ENCODE measurements around the gene SHE. TPM values are rescaled to one million over a fixed set of nuclear protein-coding genes. Genes with fewer than 3 reads are reported as not detected.

Gene SHE
- total and polyA plus RNA-seq, 5 donors: 16.4 to 23.8 (median 20.0) TPM

GRCh38 chr1:154433161-154433764 is 68.9 kb downstream of the SHE start:
- peaks cover 21% of the 10 kb centered on the region for H3K4me1 ChIP-seq (ENCODE audit: control insufficient read depth, insufficient read depth, low read length)
- DNase-seq (peak; percentile 56 to 77 (median 65)), ATAC-seq (no peak)
- intact Hi-C loops (cut with DNase I): no loop called here
- H3K27ac ChIP-seq (ENCODE audit: low read length): peak overlapping the region; percentile 7
- no peaks in the 10 kb centered on the region for H3K9me3 ChIP-seq (ENCODE audit: control insufficient read depth, low read length)
- 85% methylated on average over 9 of the region's 9 CpGs for WGBS
- no peak overlapping the region for H3K4me3 ChIP-seq (ENCODE audit: low read length)
- H3K27me3 ChIP-seq (ENCODE audit: control insufficient read depth, insufficient read depth): no peaks in the 10 kb centered on the region

DNA sequence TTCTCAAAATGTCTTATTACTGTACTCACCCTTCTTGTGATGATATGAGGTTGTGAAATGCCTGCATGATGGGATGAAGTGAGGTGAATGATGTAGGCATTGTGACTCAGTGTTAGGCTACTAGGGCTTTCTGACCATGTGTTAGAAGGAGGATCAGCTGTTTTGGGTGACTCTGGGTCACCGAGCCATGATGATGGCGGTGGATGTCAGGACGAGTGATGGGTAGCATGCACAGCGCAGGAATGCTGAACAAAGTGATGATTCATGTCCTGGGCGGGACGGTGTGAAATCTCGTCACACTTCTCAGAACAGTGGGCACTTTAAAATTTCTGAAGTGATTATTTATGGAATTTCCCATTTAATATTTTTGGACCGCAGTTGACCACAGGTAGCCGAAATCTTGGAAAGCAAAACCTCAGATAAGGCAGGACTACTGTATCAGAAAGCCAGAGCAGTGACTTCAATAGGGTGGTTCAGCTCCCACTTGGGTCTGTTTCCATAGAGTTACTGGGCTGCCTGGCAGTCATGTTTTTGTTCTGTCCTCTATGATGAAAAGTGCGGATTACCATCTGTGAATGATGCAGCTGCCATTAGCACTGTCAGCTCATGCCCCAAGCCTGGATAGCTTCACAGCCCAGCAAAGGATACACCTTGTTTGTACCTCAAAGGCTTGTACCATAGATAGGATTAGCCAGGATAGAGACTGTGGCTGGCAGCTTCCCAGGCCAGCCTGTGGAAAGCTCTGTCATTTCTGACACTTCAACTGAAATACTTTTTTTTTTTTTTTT is 70.4 kb downstream of the SHE start:
- Histone ChIP-seq H3K4me3 (ENCODE audit: low read length) (no peak overlapping the region), H3K9me3 (ENCODE audit: control insufficient read depth, low read length) (no peaks in the 10 kb centered on the region), H3K4me1 (ENCODE audit: control insufficient read depth, insufficient read depth, low read length) (peaks cover 31% of the 10 kb centered on the region), H3K27me3 (ENCODE audit: control insufficient read depth, insufficient read depth) (no peaks in the 10 kb centered on the region), H3K27ac (ENCODE audit: low read length) (peak overlapping the region; percentile 32)
- intact Hi-C loops (cut with DNase I): no loop called here
- peak in 1 of 2 donors; percentile 43 for ATAC-seq
- WGBS: 62% methylated on average over 10 of the region's 10 CpGs
- peak; percentile 50 to 67 (median 64) for DNase-seq

DNA sequence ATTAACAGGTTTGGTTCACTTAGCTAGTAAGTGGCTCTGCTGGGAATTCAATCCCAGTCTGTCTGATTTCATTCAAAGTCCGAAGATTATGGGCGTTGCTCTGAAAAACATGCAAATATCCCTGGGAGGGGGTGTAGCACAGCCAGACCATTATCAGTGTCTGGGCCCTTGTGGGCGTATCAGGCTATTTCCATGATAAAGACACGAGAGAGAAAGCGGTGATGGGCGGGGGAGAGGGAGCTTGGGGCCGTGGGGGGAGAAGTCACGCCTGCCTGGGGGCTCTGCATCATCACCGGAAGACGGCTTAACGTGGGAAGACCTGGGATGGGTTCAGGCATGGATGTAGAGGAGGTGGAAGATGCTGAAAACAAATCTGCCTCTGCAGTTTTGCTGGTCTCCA is 71.3 kb downstream of the SHE start:
- no peak for ATAC-seq
- intact Hi-C loops (cut with DNase I): no loop called here
- WGBS: 21% methylated on average over 11 of the region's 11 CpGs
- H3K4me3 ChIP-seq (ENCODE audit: low read length): no peak overlapping the region
- no peaks in the 10 kb centered on the region for H3K27me3 ChIP-seq (ENCODE audit: control insufficient read depth, insufficient read depth)
- peak in 2 of 3 donors; percentile 58 to 71 for DNase-seq
- H3K4me1 ChIP-seq (ENCODE audit: control insufficient read depth, insufficient read depth, low read length): peaks cover 31% of the 10 kb centered on the region
- no peak overlapping the region for H3K27ac ChIP-seq (ENCODE audit: low read length)
- H3K9me3 ChIP-seq (ENCODE audit: control insufficient read depth, low read length): no peaks in the 10 kb centered on the region

DNA sequence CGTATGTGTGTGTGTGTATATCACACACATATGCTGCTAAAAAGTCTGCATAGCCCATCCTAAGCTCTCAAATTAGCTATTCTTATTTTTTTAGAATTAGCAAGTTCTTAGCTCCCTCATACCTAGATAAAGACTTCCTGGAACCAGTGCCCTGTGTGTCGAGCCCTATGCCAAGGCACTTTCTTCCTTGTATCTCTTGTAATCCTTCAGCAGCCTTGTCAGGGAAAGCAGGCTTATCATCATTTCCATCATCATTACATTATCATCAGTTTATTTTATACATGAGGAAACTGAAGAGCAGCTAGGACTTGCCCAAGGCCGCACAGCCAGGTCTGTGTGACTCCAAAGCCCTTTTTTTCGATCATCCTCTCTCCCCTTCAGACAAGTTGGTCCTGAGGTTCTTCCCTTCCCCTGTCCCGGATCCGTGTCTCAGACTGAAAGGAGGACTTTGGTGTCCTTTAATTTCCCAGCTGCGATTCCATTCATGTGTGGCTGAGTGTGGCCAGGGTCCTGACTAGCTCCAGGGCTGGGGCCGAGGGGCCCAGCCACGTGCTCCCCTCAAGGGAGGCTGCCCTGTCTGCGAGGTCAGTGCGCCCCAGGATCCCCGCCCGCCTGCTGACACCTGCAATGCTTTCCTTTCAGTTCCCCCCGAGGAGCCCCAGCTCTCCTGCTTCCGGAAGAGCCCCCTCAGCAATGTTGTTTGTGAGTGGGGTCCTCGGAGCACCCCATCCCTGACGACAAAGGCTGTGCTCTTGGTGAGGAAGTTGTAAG is 72.2 kb downstream of the SHE start:
- no peak overlapping the region for H3K4me3 ChIP-seq (ENCODE audit: low read length)
- H3K27me3 ChIP-seq (ENCODE audit: control insufficient read depth, insufficient read depth): no peaks in the 10 kb centered on the region
- WGBS: 80% methylated on average over 17 of the region's 17 CpGs
- peak in 2 of 3 donors; percentile 27 to 48 for DNase-seq
- H3K27ac ChIP-seq (ENCODE audit: low read length): no peak overlapping the region
- no peaks in the 10 kb centered on the region for H3K9me3 ChIP-seq (ENCODE audit: control insufficient read depth, low read length)
- no peak for ATAC-seq
- intact Hi-C loops (cut with DNase I): no loop called here
- peaks cover 30% of the 10 kb centered on the region for H3K4me1 ChIP-seq (ENCODE audit: control insufficient read depth, insufficient read depth, low read length)

Other genes with a start within 250 kb of the SHE start
- gene HAX1, start 229.8 kb downstream of the SHE start, total RNA-seq: 100 to 1,000 TPM; 116 to 152 (median 133) TPM
- 203 TPM for gene HAX1, start 229.8 kb downstream of the SHE start, polyA plus RNA-seq
- under 1 TPM in 3 of 4 donors, not detected in 1; 0.12 to 0.37 (median 0.19) TPM for gene AQP10, start 181.3 kb downstream of the SHE start, total RNA-seq
- gene AQP10, start 181.3 kb downstream of the SHE start, polyA plus RNA-seq: 0.23 TPM
- 10 to 100 TPM; 25.1 to 33.1 (median 27.3) TPM for gene ATP8B2, start 176.9 kb downstream of the SHE start, total RNA-seq
- gene ATP8B2, start 176.9 kb downstream of the SHE start, polyA plus RNA-seq: 15.9 TPM
- 10 to 100 TPM in 3 of 4 donors, 1 to 10 TPM in 1; 8.9 to 13.2 (median 12.1) TPM for gene IL6R, start 97.1 kb downstream of the SHE start, total RNA-seq
- 5.7 TPM for gene IL6R, start 97.1 kb downstream of the SHE start, polyA plus RNA-seq
- gene TDRD10, start 193 bp downstream of the SHE start, total RNA-seq: 1 to 10 TPM; 2.8 to 4.1 (median 3.4) TPM
- gene TDRD10, start 193 bp downstream of the SHE start, polyA plus RNA-seq: 4.9 TPM
- gene UBE2Q1, start 56.2 kb upstream of the SHE start, total RNA-seq: 10 to 100 TPM; 49.4 to 67.9 (median 61.3) TPM
- gene UBE2Q1, start 56.2 kb upstream of the SHE start, polyA plus RNA-seq: 32.4 TPM
- gene CHRNB2, start 65.4 kb upstream of the SHE start, total RNA-seq: not detected
- 0.07 TPM for gene CHRNB2, start 65.4 kb upstream of the SHE start, polyA plus RNA-seq
- gene ADAR, start 105.8 kb upstream of the SHE start, total RNA-seq: 10 to 100 TPM; 66.2 to 80.9 (median 70.4) TPM
- 21.2 TPM for gene ADAR, start 105.8 kb upstream of the SHE start, polyA plus RNA-seq